PC-3 (cell line): ENCODE data around the gene ATP2A1.

Experiments used
- EZH2phosphoT487 ChIP-seq: fragments of 300-600 bp; sonication (generic); IDR thresholded peaks from 2 replicates; pipeline ENCODE4 v1.6.1; 2018; ENCODE audit warnings: mild to moderate bottlenecking, antibody characterized with exemption, low read length, borderline replicate concordance
- TF ChIP-seq, protein P1 (sequence below): fragments of 300-600 bp; sonication (generic); conservative IDR thresholded peaks from 2 replicates; pipeline ENCODE4 v1.5.1; 2017; ENCODE audit warnings: antibody characterized with exemption, low read depth, mild to moderate bottlenecking, low read length

DNA sequence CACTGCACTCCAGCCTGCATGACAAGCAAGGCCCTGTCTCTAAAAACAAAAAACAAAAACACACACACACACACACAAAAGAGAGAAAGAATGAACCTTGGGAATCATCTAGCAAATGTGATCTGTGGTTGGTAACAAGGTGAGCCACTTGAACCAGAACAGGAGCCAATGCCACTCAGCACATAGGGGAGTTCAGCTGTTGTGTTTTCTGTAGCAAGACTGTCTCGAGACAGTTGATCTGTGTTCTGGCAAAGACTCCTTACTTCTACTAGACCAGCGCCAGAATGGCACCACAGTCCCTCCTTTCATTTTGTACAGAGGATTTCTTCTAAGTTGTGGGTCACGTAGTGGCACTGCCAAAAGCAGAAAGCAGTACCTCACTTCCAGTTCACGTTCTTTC is 20.7 kb downstream of the ATP2A1 start:
- no peak for TF ChIP-seq EZH2phosphoT487
- TF ChIP-seq, protein P1, sequence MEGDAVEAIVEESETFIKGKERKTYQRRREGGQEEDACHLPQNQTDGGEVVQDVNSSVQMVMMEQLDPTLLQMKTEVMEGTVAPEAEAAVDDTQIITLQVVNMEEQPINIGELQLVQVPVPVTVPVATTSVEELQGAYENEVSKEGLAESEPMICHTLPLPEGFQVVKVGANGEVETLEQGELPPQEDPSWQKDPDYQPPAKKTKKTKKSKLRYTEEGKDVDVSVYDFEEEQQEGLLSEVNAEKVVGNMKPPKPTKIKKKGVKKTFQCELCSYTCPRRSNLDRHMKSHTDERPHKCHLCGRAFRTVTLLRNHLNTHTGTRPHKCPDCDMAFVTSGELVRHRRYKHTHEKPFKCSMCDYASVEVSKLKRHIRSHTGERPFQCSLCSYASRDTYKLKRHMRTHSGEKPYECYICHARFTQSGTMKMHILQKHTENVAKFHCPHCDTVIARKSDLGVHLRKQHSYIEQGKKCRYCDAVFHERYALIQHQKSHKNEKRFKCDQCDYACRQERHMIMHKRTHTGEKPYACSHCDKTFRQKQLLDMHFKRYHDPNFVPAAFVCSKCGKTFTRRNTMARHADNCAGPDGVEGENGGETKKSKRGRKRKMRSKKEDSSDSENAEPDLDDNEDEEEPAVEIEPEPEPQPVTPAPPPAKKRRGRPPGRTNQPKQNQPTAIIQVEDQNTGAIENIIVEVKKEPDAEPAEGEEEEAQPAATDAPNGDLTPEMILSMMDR, result no peak
